H9 (cell line): ENCODE results near the gene CDK2AP2. TPM values are rescaled to one million over a fixed set of nuclear protein-coding genes. Genes with fewer than 3 reads are reported as not detected.

Source experiments
- DNase-seq: peaks from one replicate; pipeline ENCODE4 v3.0.0-alpha.2; 2017
- H2AFZ ChIP-seq: one replicate; pipeline ENCODE4 v1.6.1; 2013; ENCODE audit warnings: mild to moderate bottlenecking, low read length, control low read depth, moderate library complexity
- H2AK5ac ChIP-seq: 2 replicates; pipeline ENCODE4 v1.6.1; 2013; ENCODE audit warnings: low read length, control low read depth, mixed read lengths; ENCODE audit not compliant: insufficient read length
- H2BK120ac ChIP-seq: one replicate; pipeline ENCODE4 v1.6.1; 2013; ENCODE audit warnings: low read depth, mild to moderate bottlenecking, low read length, control low read depth, inconsistent platforms; ENCODE audit not compliant: poor library complexity, severe bottlenecking
- H2BK12ac ChIP-seq: 2 replicates; pipeline ENCODE4 v1.6.1; 2013; ENCODE audit warnings: low read length, control low read depth, mixed read lengths, low read depth; ENCODE audit not compliant: insufficient read length
- H2BK15ac ChIP-seq: 2 replicates; pipeline ENCODE4 v1.6.1; 2013; ENCODE audit warnings: low read depth, low read length, control low read depth
- H2BK20ac ChIP-seq: one replicate; pipeline ENCODE4 v1.6.1; 2013; ENCODE audit warnings: low read depth, mild to moderate bottlenecking, low read length, control low read depth, inconsistent platforms; ENCODE audit not compliant: poor library complexity, severe bottlenecking
- H2BK5ac ChIP-seq: 2 replicates; pipeline ENCODE4 v1.6.1; 2013; ENCODE audit warnings: low read length, control low read depth, mixed read lengths; ENCODE audit not compliant: insufficient read length
- H3K14ac ChIP-seq: 2 replicates; pipeline ENCODE4 v1.6.1; 2013; ENCODE audit warnings: low read length, control low read depth; ENCODE audit not compliant: insufficient read depth
- H3K18ac ChIP-seq: 2 replicates; pipeline ENCODE4 v1.6.1; 2013; ENCODE audit warnings: low read depth, mild to moderate bottlenecking, mixed read lengths, low read length, control low read depth; ENCODE audit not compliant: insufficient read length
- H3K23ac ChIP-seq: 2 replicates; pipeline ENCODE4 v1.6.1; 2013; ENCODE audit warnings: low read length, control low read depth, mixed read lengths, low read depth; ENCODE audit not compliant: insufficient read length
- H3K23me2 ChIP-seq: 2 replicates; pipeline ENCODE4 v1.6.1; 2013; ENCODE audit warnings: low read depth, mild to moderate bottlenecking, mixed read lengths, low read length, control low read depth; ENCODE audit not compliant: insufficient read length, poor library complexity, severe bottlenecking
- H3K27ac ChIP-seq: 2 replicates; pipeline ENCODE4 v1.5.1; 2013; ENCODE audit warnings: low read length, control low read depth, mixed read lengths, low read depth; ENCODE audit not compliant: insufficient read length
- H3K27me3 ChIP-seq: 2 replicates; pipeline ENCODE4 v1.6.1; 2013; ENCODE audit warnings: low read length, control low read depth, inconsistent platforms; ENCODE audit not compliant: insufficient read depth
- H3K4ac ChIP-seq: 2 replicates; pipeline ENCODE4 v1.6.1; 2013; ENCODE audit warnings: low read depth, mild to moderate bottlenecking, control low read depth, inconsistent platforms, low read length, moderate library complexity
- H3K4me1 ChIP-seq: 2 replicates; pipeline ENCODE4 v1.6.1; 2013; ENCODE audit warnings: low read length, control low read depth, inconsistent platforms; ENCODE audit not compliant: insufficient read depth
- H3K4me2 ChIP-seq: 2 replicates; pipeline ENCODE4 v1.6.1; 2013; ENCODE audit warnings: low read length, control low read depth, mixed read lengths; ENCODE audit not compliant: insufficient read length, insufficient read depth
- H3K56ac ChIP-seq: 2 replicates; pipeline ENCODE4 v1.6.1; 2013; ENCODE audit warnings: low read depth, mild to moderate bottlenecking, mixed read lengths, low read length, control low read depth; ENCODE audit not compliant: insufficient read length
- H3K79me1 ChIP-seq: 2 replicates; pipeline ENCODE4 v1.6.1; 2013; ENCODE audit warnings: low read depth, mild to moderate bottlenecking, moderate library complexity, low read length, control low read depth, inconsistent platforms; ENCODE audit not compliant: insufficient read depth, poor library complexity, severe bottlenecking
- H3K79me2 ChIP-seq: 2 replicates; pipeline ENCODE4 v1.6.1; 2013; ENCODE audit warnings: low read length, control low read depth, inconsistent platforms; ENCODE audit not compliant: insufficient read depth
- H3K9ac ChIP-seq: 2 replicates; pipeline ENCODE4 v1.6.1; 2013; ENCODE audit warnings: low read length, control low read depth, mixed read lengths; ENCODE audit not compliant: insufficient read length; ENCODE audit errors: extremely low read depth
- H3K9me3 ChIP-seq: one replicate; pipeline ENCODE4 v1.6.1; 2013; ENCODE audit warnings: low read depth, low read length, inconsistent platforms; ENCODE audit not compliant: control insufficient read depth
- H3T11ph ChIP-seq: one replicate; pipeline ENCODE4 v1.6.1; 2013; ENCODE audit warnings: mild to moderate bottlenecking, low read length, control low read depth, inconsistent platforms
- H4K20me1 ChIP-seq: one replicate; pipeline ENCODE4 v1.6.1; 2013; ENCODE audit not compliant: control insufficient read depth, insufficient read length, insufficient read depth
- H4K5ac ChIP-seq: 2 replicates; pipeline ENCODE4 v1.6.1; 2013; ENCODE audit warnings: low read depth, mild to moderate bottlenecking, mixed read lengths, low read length, control low read depth; ENCODE audit not compliant: insufficient read length
- H4K8ac ChIP-seq: replicated peaks from 2 replicates; pipeline ENCODE4 v1.6.1; 2013; ENCODE audit warnings: low read length, control low read depth, mixed read lengths, low read depth; ENCODE audit not compliant: insufficient read length
- H4K91ac ChIP-seq: 2 replicates; pipeline ENCODE4 v1.6.1; 2013; ENCODE audit warnings: low read depth, mild to moderate bottlenecking, moderate library complexity, mixed read lengths, low read length, control low read depth; ENCODE audit not compliant: insufficient read length
- H3K27ac Mint-ChIP-seq, 3 experiments: 2 replicates in 2 of 3; 3 replicates in 1 of 3; pipeline ENCODE4 v1.8.0; 2020 to 2021; ENCODE audit warnings: mixed read lengths in 3 of 3, mild to moderate bottlenecking in 1 of 3, moderate library complexity in 1 of 3
- H3K27me3 Mint-ChIP-seq: 2 replicates; pipeline ENCODE4 v1.8.0; 2021; ENCODE audit warnings: low read depth, mild to moderate bottlenecking, moderate library complexity, mixed read lengths
- H3K36me3 Mint-ChIP-seq, 3 experiments: 2 replicates in 2 of 3; 3 replicates in 1 of 3; pipeline ENCODE4 v1.8.0; 2020 to 2021; ENCODE audit warnings: low read depth in 3 of 3, mixed read lengths in 3 of 3; ENCODE audit not compliant: insufficient read depth in 1 of 3
- H3K4me1 Mint-ChIP-seq, 2 experiments: 2 replicates each; pipeline ENCODE4 v1.8.0; 2020; ENCODE audit warnings: mixed read lengths in 2 of 2
- H3K4me3 Mint-ChIP-seq, 2 experiments: 2 replicates in 1 of 2; 3 replicates in 1 of 2; pipeline ENCODE4 v1.8.0; 2020 to 2021; ENCODE audit warnings: mild to moderate bottlenecking in 2 of 2, mixed read lengths in 2 of 2, moderate library complexity in 1 of 2
- H3K9me3 Mint-ChIP-seq, 2 experiments: 2 replicates in 1 of 2; 3 replicates in 1 of 2; pipeline ENCODE4 v1.8.0; 2020; ENCODE audit warnings: mild to moderate bottlenecking in 2 of 2, mixed read lengths in 2 of 2, moderate library complexity in 1 of 2
- WGBS: extraction: QIAGEN DNeasy Blood & Tissue Kit; methylation state at CpG from one replicate; pipeline ENCODE4 v1.1.7; 2013; ENCODE audit warnings: missing lambda C conversion rate, low lambda C conversion rate, mixed read lengths; ENCODE audit not compliant: insufficient read length; ENCODE audit errors: extremely low coverage; 5-methylcytosine and 5-hydroxymethylcytosine counted together
- total RNA-seq: library from RNA; stranded (reverse); gene quantifications from 2 replicates; pipeline ENCODE4 v1.2.1, GENCODE V29; 2021
- TF ChIP-seq, protein P1 (sequence below): fragments of 200-600 bp; sonication (generic); conservative IDR thresholded peaks from 3 replicates; pipeline ENCODE4 v1.8.0; 2021; ENCODE audit warnings: antibody characterized with exemption, mild to moderate bottlenecking

Gene CDK2AP2
- total RNA-seq, 1 experiment from 2014 or later = 36.1 TPM

GRCh38 chr11:67507242-67507863 lies 609 bp downstream of the CDK2AP2 start:
- Mint-ChIP-seq H3K4me1 (peaks cover 19 to 30% of the 10 kb centered on the region in 2 experiments), H3K36me3 (peaks cover 5 to 10% (median 9%) of the 10 kb centered on the region in 3 experiments; a peak in 6 of 7 replicates), H3K27ac (peak overlapping the region; percentile 71 to 85 (median 82); a peak in 6 of 7 replicates), H3K4me3 (peak overlapping the region; percentile 75 to 80), H3K27me3 (peaks cover 27% of the 10 kb centered on the region), H3K9me3 (no peaks in the 10 kb centered on the region; a peak in 1 of 5 replicates)
- H3K79me1 ChIP-seq = no peaks in the 10 kb centered on the region
- no peak overlapping the region for H2BK12ac ChIP-seq
- no peaks in the 10 kb centered on the region for H4K20me1 ChIP-seq
- no peak overlapping the region for H2BK15ac ChIP-seq
- H3K27ac ChIP-seq = no peak overlapping the region
- no peak overlapping the region for H3K4ac ChIP-seq
- no peak overlapping the region for H3K56ac ChIP-seq
- H3K27me3 ChIP-seq = no peaks in the 10 kb centered on the region
- no CpG with 5 or more reads among the region's 33 CpGs for WGBS
- H2AFZ ChIP-seq = no peak overlapping the region
- peak; percentile 88 for DNase-seq
- no peaks in the 10 kb centered on the region for H3K9me3 ChIP-seq
- TF ChIP-seq, protein P1, sequence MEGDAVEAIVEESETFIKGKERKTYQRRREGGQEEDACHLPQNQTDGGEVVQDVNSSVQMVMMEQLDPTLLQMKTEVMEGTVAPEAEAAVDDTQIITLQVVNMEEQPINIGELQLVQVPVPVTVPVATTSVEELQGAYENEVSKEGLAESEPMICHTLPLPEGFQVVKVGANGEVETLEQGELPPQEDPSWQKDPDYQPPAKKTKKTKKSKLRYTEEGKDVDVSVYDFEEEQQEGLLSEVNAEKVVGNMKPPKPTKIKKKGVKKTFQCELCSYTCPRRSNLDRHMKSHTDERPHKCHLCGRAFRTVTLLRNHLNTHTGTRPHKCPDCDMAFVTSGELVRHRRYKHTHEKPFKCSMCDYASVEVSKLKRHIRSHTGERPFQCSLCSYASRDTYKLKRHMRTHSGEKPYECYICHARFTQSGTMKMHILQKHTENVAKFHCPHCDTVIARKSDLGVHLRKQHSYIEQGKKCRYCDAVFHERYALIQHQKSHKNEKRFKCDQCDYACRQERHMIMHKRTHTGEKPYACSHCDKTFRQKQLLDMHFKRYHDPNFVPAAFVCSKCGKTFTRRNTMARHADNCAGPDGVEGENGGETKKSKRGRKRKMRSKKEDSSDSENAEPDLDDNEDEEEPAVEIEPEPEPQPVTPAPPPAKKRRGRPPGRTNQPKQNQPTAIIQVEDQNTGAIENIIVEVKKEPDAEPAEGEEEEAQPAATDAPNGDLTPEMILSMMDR = no peak
- no peak overlapping the region for H2BK120ac ChIP-seq
- H2BK20ac ChIP-seq = no peak overlapping the region
- no peak overlapping the region for H3K23ac ChIP-seq
- no peak overlapping the region; the same call in 1 of the 2 replicates for H3K14ac ChIP-seq
- H3K23me2 ChIP-seq = peaks cover 17% of the 10 kb centered on the region
- no peak overlapping the region for H4K91ac ChIP-seq
- no peak overlapping the region for H3K18ac ChIP-seq
- no peak overlapping the region for H2BK5ac ChIP-seq
- no peak overlapping the region for H4K5ac ChIP-seq
- no peak overlapping the region for H3T11ph ChIP-seq
- peak overlapping the region; percentile 71 for H3K4me2 ChIP-seq
- no peak overlapping the region for H4K8ac ChIP-seq
- H3K9ac ChIP-seq = peak overlapping the region; percentile 8
- H2AK5ac ChIP-seq = no peak overlapping the region
- H3K4me1 ChIP-seq = no peaks in the 10 kb centered on the region
- H3K79me2 ChIP-seq = peaks cover 2% of the 10 kb centered on the region; the same call in 1 of the 2 replicates
